A673 (cell line): Measurements from ENCODE around the gene VN1R5. TPM values are rescaled to one million over a fixed set of nuclear protein-coding genes. Genes with fewer than 3 reads are reported as not detected.

Source experiments
- BruUV-seq: library from RNA; stranded (reverse); fragments of 400-500 nt; replicated peaks from 2 replicates; lab custom pipeline; 2021; lab: Mats Ljungman, UMichigan
- CTCF ChIA-PET: fragments of 300-600 bp; sonication (Branson Sonifier 250); formaldehyde crosslinking; loops from one replicate; lab custom pipeline; 2022; ENCODE audit warnings: antibody characterized with exemption; lab: Charles Lee
- POLR2A ChIA-PET: fragments of 300-600 bp; sonication (Branson Sonifier 250); formaldehyde crosslinking; loops from one replicate; lab custom pipeline; 2022; ENCODE audit warnings: antibody characterized with exemption; ENCODE audit not compliant: low non-redundant PET; lab: Charles Lee
- DNase-seq: peaks from one replicate; pipeline ENCODE4 v3.0.0-alpha.2; 2015; ENCODE audit warnings: low spot score
- H3K27ac ChIP-seq: fragments of 200-600 bp; sonication (generic); 2 replicates; pipeline ENCODE4 v1.5.1; 2016; ENCODE audit warnings: mixed run types, low read depth, mild to moderate bottlenecking, mixed read lengths, antibody characterized with exemption, low read length; ENCODE audit not compliant: poor library complexity, severe bottlenecking
- H3K27me3 ChIP-seq: fragments of 200-600 bp; sonication (generic); replicated peaks from 2 replicates; pipeline ENCODE4 v1.6.1; 2017; ENCODE audit warnings: mixed run types, low read depth, mild to moderate bottlenecking, mixed read lengths, antibody characterized with exemption, low read length; ENCODE audit not compliant: insufficient read depth, poor library complexity
- H3K36me3 ChIP-seq: fragments of 200-600 bp; sonication (generic); 2 replicates; pipeline ENCODE4 v1.6.1; 2016; ENCODE audit warnings: mixed run types, mild to moderate bottlenecking, mixed read lengths, antibody characterized with exemption, low read length; ENCODE audit not compliant: insufficient read depth, poor library complexity, severe bottlenecking
- H3K4me1 ChIP-seq: fragments of 200-600 bp; sonication (generic); 2 replicates; pipeline ENCODE4 v1.6.1; 2017; ENCODE audit warnings: mixed run types, mild to moderate bottlenecking, mixed read lengths, antibody characterized with exemption, low read length; ENCODE audit not compliant: insufficient read depth, poor library complexity, severe bottlenecking
- H3K4me3 ChIP-seq: fragments of 200-600 bp; sonication (generic); 2 replicates; pipeline ENCODE4 v1.5.1; 2016; ENCODE audit warnings: low read depth, mixed run types, mild to moderate bottlenecking, mixed read lengths, low read length; ENCODE audit not compliant: poor library complexity, severe bottlenecking
- H3K9me3 ChIP-seq: fragments of 200-600 bp; sonication (generic); 2 replicates; pipeline ENCODE4 v1.6.1; 2016; ENCODE audit warnings: mixed run types, low read depth, mild to moderate bottlenecking, mixed read lengths, antibody characterized with exemption, low read length; ENCODE audit not compliant: poor library complexity, severe bottlenecking
- EZH2 ChIP-seq: fragments of 200-600 bp; sonication (generic); IDR thresholded peaks from 2 replicates; pipeline ENCODE4 v1.6.1; 2017; ENCODE audit warnings: borderline replicate concordance, low read depth, mild to moderate bottlenecking, mixed read lengths, antibody characterized with exemption, low read length; ENCODE audit not compliant: poor library complexity, severe bottlenecking
- intact Hi-C: fragments of 100-400 bp; cut with micrococcal nuclease; formaldehyde crosslinking; loops from one replicate; pipeline ENCODE4 v1.10.0; 2022; ENCODE audit not compliant: unreplicated experiment
- total RNA-seq: library from RNA; stranded (reverse); gene quantifications from 2 replicates; pipeline ENCODE4 v1.2.3, GENCODE V29; 2021
- TF ChIP-seq, protein P1 (sequence below): fragments of 300-800, 200-600 bp; sonication (generic); conservative IDR thresholded peaks from 2 replicates; pipeline ENCODE4 v1.5.1; 2017; ENCODE audit warnings: low read depth, mild to moderate bottlenecking, antibody characterized with exemption, low read length, moderate library complexity, mixed read lengths

Gene VN1R5
- total RNA-seq, 1 experiment from 2014 or later = not detected

DNA sequence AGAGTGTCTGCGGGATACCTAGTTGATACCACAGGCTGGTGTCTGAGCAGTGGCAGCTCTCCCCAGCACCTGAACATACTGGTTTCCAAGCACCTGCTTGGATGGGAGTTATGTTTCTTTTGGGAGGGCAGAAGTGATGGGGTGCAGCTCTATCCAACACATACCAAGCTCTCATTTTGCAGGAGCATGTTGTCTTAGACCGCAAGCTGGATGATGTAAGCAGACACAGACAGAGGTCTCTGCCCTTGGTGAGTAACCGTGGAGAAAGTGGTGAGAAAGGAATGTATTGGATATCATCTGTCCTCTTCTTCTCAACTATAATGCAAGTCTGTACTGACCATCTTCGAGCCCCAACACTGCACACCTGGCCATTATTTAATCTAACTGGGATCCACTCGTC, 38.4 kb downstream of the VN1R5 start:
- Histone ChIP-seq H3K4me3 (no peak overlapping the region), H3K27ac (no peak overlapping the region), H3K4me1 (no peaks in the 10 kb centered on the region), H3K9me3 (no peaks in the 10 kb centered on the region), H3K36me3 (no peaks in the 10 kb centered on the region), H3K27me3 (no peaks in the 10 kb centered on the region)
- ChIA-PET POLR2A (no interaction called here), CTCF (no interaction called here)
- intact Hi-C loops = no loop called here
- TF ChIP-seq EZH2 = no peak
- TF ChIP-seq, protein P1, sequence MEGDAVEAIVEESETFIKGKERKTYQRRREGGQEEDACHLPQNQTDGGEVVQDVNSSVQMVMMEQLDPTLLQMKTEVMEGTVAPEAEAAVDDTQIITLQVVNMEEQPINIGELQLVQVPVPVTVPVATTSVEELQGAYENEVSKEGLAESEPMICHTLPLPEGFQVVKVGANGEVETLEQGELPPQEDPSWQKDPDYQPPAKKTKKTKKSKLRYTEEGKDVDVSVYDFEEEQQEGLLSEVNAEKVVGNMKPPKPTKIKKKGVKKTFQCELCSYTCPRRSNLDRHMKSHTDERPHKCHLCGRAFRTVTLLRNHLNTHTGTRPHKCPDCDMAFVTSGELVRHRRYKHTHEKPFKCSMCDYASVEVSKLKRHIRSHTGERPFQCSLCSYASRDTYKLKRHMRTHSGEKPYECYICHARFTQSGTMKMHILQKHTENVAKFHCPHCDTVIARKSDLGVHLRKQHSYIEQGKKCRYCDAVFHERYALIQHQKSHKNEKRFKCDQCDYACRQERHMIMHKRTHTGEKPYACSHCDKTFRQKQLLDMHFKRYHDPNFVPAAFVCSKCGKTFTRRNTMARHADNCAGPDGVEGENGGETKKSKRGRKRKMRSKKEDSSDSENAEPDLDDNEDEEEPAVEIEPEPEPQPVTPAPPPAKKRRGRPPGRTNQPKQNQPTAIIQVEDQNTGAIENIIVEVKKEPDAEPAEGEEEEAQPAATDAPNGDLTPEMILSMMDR = no peak
- DNase-seq = no peak
- no TSS peak for BruUV-seq

DNA sequence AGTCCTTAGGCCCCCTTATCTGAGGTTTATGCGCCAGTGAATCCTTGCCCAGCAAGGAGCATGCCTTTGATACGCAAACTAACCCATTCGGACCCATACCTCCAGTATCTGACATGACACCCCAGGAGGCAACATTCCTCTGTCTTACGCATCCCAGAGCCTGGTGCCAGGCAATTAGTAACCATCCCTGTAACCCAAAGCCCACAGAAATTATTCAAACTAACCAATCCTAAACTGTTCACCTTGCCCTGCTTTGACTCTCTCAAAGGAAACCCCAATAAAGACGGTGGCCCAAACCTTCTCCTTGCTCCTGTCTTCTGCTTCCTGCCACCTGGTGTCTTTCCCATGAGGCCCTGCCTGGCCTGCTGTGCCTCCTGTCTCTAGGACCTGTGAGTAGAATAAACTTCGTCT, 39.4 kb downstream of the VN1R5 start:
- CTCF ChIA-PET = no interaction called here
- POLR2A ChIA-PET = no interaction called here
- H3K9me3 ChIP-seq = no peaks in the 10 kb centered on the region
- TF ChIP-seq, protein P1 = no peak
- no peak for TF ChIP-seq EZH2
- intact Hi-C loops = no loop called here
- no peak overlapping the region for H3K4me3 ChIP-seq
- H3K27me3 ChIP-seq = no peaks in the 10 kb centered on the region
- no peak overlapping the region for H3K27ac ChIP-seq
- no TSS peak for BruUV-seq
- no peaks in the 10 kb centered on the region for H3K4me1 ChIP-seq
- H3K36me3 ChIP-seq = no peaks in the 10 kb centered on the region
- no peak for DNase-seq

DNA sequence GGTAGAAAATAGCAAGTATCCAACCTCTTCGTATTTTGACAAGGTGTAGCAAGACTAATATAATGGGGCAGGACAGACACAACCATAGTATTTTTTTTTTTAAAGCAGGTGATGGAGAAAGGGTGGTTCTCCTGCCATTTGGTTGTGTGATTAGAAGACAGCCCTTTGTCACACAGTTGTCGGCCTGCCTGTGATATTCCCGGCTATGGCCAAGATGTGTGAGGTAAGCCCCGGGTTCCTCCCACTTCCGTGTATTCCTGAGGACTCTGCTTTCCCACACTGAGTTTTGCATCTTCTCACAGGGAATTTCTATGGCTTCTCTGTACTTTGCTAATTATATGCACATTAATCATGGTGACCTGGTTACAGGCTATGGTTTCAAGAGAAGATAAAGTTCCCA, 39.9 kb downstream of the VN1R5 start:
- DNase-seq = no peak
- no peaks in the 10 kb centered on the region for H3K4me1 ChIP-seq
- CTCF ChIA-PET = no interaction called here

More for the DNA sequence above, 39.9 kb downstream of the VN1R5 start:
- no peaks in the 10 kb centered on the region for H3K36me3 ChIP-seq
- no peaks in the 10 kb centered on the region for H3K9me3 ChIP-seq
- H3K27ac ChIP-seq = no peak overlapping the region
- H3K4me3 ChIP-seq = no peak overlapping the region
- intact Hi-C loops = no loop called here
- no TSS peak for BruUV-seq
- TF ChIP-seq EZH2 = no peak
- TF ChIP-seq, protein P1 = no peak
- POLR2A ChIA-PET = no interaction called here
- no peaks in the 10 kb centered on the region for H3K27me3 ChIP-seq
